ENCODE data around the gene CST4. TPM values are rescaled to one million over a fixed set of nuclear protein-coding genes. Genes with fewer than 3 reads are reported as not detected.

CST4 gene
- total RNA-seq, 1 donor from 2014 or later: not detected

GRCh38 chr20:23647346-23647745, 41.5 kb downstream of the CST4 start:
- H3K27me3 Mint-ChIP-seq (ENCODE audit: insufficient read depth, low read depth): peaks cover 3% of the 10 kb centered on the region
- H2AFZ ChIP-seq (replicated peaks): no peak overlapping the region
- H3K36me3 ChIP-seq: no peaks in the 10 kb centered on the region
- no peak overlapping the region for H3K4me2 ChIP-seq
- no peak overlapping the region for H3K27ac ChIP-seq
- H3K4me3 Mint-ChIP-seq: no peak overlapping the region
- TF ChIP-seq EZH2phosphoT487 (IDR thresholded peaks at IDR 0.05) (no peak), CTCF (IDR thresholded peaks at IDR 0.05) (no peak), EZH2 (IDR thresholded peaks at IDR 0.05) (no peak)
- H3K9me3 Mint-ChIP-seq: no peaks in the 10 kb centered on the region
- no peak overlapping the region for H3K9ac ChIP-seq
- no peak overlapping the region for H3K27ac Mint-ChIP-seq
- H3K4me3 ChIP-seq: no peak overlapping the region
- no peaks in the 10 kb centered on the region for H4K20me1 ChIP-seq (ENCODE audit: low read depth)
- H3K27me3 ChIP-seq: no peaks in the 10 kb centered on the region
- no peaks in the 10 kb centered on the region for H3K9me3 ChIP-seq (ENCODE audit: low read depth)
- no peaks in the 10 kb centered on the region for H3K36me3 Mint-ChIP-seq
- DNase-seq (ENCODE audit: low spot score): no peak
- H3K79me2 ChIP-seq (ENCODE audit: low read depth): no peaks in the 10 kb centered on the region
- H3F3A ChIP-seq (ENCODE audit: low read depth): no peaks in the 10 kb centered on the region
- no peaks in the 10 kb centered on the region for H3K4me1 ChIP-seq
- H3K4me1 Mint-ChIP-seq: no peaks in the 10 kb centered on the region

GRCh38 chr20:23646106-23646873, 42.5 kb downstream of the CST4 start:
- no peaks in the 10 kb centered on the region for H3K36me3 Mint-ChIP-seq
- Histone ChIP-seq H3K4me2 (no peak overlapping the region), H3K36me3 (no peaks in the 10 kb centered on the region), H3K9ac (no peak overlapping the region), H3K27me3 (no peaks in the 10 kb centered on the region), H3K79me2 (ENCODE audit: low read depth) (no peaks in the 10 kb centered on the region), H3K9me3 (ENCODE audit: low read depth) (no peaks in the 10 kb centered on the region), H4K20me1 (ENCODE audit: low read depth) (no peaks in the 10 kb centered on the region), H3K27ac (no peak overlapping the region), H3K4me3 (no peak overlapping the region), H2AFZ (replicated peaks) (no peak overlapping the region), H3K4me1 (no peaks in the 10 kb centered on the region), H3F3A (ENCODE audit: low read depth) (no peaks in the 10 kb centered on the region)
- H3K4me1 Mint-ChIP-seq: no peaks in the 10 kb centered on the region
- TF ChIP-seq EZH2phosphoT487 (IDR thresholded peaks at IDR 0.05): no peak
- TF ChIP-seq EZH2 (IDR thresholded peaks at IDR 0.05): no peak
- TF ChIP-seq CTCF (IDR thresholded peaks at IDR 0.05): no peak
- peaks cover 3% of the 10 kb centered on the region for H3K27me3 Mint-ChIP-seq (ENCODE audit: insufficient read depth, low read depth)
- no peak for DNase-seq (ENCODE audit: low spot score)
- no peak overlapping the region for H3K27ac Mint-ChIP-seq
- no peaks in the 10 kb centered on the region for H3K9me3 Mint-ChIP-seq
- no peak overlapping the region for H3K4me3 Mint-ChIP-seq

- no peak overlapping the region for H3K27ac ChIP-seq
- DNase-seq (ENCODE audit: low spot score): no peak
- H3K4me1 ChIP-seq: no peaks in the 10 kb centered on the region
- H3K27me3 Mint-ChIP-seq (ENCODE audit: insufficient read depth, low read depth): peaks cover 3% of the 10 kb centered on the region
- no peak overlapping the region for H3K4me2 ChIP-seq
- H3K9me3 Mint-ChIP-seq: no peaks in the 10 kb centered on the region
- no peak overlapping the region for H2AFZ ChIP-seq (replicated peaks)
- H3K9ac ChIP-seq: no peak overlapping the region
- H3K79me2 ChIP-seq (ENCODE audit: low read depth): no peaks in the 10 kb centered on the region
- H3K36me3 Mint-ChIP-seq: no peaks in the 10 kb centered on the region
- H3K4me3 ChIP-seq: no peak overlapping the region
- H3K4me1 Mint-ChIP-seq: no peaks in the 10 kb centered on the region
- no peaks in the 10 kb centered on the region for H3F3A ChIP-seq (ENCODE audit: low read depth)
- H3K27me3 ChIP-seq: no peaks in the 10 kb centered on the region
- no peak overlapping the region for H3K27ac Mint-ChIP-seq
- H3K36me3 ChIP-seq: no peaks in the 10 kb centered on the region
- no peak for TF ChIP-seq EZH2 (IDR thresholded peaks at IDR 0.05)
- no peak for TF ChIP-seq CTCF (IDR thresholded peaks at IDR 0.05)
- TF ChIP-seq EZH2phosphoT487 (IDR thresholded peaks at IDR 0.05): no peak
- no peaks in the 10 kb centered on the region for H4K20me1 ChIP-seq (ENCODE audit: low read depth)
- H3K9me3 ChIP-seq (ENCODE audit: low read depth): no peaks in the 10 kb centered on the region
- H3K4me3 Mint-ChIP-seq: no peak overlapping the region
Observed at GRCh38 chr20:23645575-23645974, 43.3 kb downstream of the CST4 start.

Measured in neural progenitor cell (in vitro differentiated cells).